Epithelial cell of esophagus (primary cell): Measurements from ENCODE around the gene TJP3.
A peak's percentile ranks its signal among the peaks of the same experiment; 100 is the strongest.

ENCODE experiments used
- DNase-seq: peaks from one replicate; pipeline ENCODE4 v3.0.0; 2010; ENCODE audit warnings: low read depth
- H3K4me3 ChIP-seq: 2 replicates; pipeline ENCODE4 v1.5.1; 2011; ENCODE audit warnings: mild to moderate bottlenecking, low read length, control low read depth
- TF ChIP-seq, protein P1 (sequence below): IDR thresholded peaks from 2 replicates; pipeline ENCODE4 v1.5.1; 2011; ENCODE audit warnings: low read depth, mild to moderate bottlenecking, low read length, control low read depth, inconsistent platforms; ENCODE audit not compliant: insufficient read depth; ENCODE audit errors: missing control alignments

Gene TJP3, protein sequence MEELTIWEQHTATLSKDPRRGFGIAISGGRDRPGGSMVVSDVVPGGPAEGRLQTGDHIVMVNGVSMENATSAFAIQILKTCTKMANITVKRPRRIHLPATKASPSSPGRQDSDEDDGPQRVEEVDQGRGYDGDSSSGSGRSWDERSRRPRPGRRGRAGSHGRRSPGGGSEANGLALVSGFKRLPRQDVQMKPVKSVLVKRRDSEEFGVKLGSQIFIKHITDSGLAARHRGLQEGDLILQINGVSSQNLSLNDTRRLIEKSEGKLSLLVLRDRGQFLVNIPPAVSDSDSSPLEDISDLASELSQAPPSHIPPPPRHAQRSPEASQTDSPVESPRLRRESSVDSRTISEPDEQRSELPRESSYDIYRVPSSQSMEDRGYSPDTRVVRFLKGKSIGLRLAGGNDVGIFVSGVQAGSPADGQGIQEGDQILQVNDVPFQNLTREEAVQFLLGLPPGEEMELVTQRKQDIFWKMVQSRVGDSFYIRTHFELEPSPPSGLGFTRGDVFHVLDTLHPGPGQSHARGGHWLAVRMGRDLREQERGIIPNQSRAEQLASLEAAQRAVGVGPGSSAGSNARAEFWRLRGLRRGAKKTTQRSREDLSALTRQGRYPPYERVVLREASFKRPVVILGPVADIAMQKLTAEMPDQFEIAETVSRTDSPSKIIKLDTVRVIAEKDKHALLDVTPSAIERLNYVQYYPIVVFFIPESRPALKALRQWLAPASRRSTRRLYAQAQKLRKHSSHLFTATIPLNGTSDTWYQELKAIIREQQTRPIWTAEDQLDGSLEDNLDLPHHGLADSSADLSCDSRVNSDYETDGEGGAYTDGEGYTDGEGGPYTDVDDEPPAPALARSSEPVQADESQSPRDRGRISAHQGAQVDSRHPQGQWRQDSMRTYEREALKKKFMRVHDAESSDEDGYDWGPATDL

DNA sequence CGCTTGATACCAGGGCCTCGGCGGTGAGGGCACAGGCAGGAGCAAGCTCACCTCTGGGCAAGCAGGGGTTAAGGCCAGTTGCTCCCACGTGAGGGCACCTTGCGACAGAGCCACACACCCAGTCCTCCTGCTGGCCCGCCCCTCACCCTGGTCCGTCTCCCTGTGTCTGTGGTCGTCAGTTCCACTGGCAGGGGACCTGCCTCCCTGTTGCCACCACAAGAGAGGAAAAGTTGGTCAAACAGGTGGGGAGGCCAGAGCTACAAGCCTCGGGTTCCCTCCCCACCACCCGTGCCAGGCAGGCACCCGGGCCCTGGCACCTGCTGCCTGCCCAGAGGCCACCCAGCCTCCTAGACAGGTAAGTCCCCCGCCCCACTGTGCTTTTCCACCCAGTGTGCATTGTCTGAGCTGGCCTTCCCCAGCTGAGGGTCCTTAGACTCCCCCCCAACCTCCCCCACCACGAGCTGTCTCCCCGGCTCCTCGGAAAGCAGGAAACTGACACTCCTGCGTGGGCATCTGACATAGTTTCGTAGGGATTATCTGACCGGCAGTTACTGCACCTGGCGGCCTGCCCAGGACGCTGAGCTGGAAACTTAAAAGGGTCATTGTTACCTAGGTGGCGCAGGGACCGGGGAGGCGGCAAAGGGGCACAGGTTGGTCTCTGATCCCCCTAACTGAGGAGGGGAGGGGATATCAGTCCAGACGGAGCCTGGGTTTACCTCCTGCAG is at the start of gene TJP3:
Gene TJP3, plus strand, starts transcription at position 178 of the 725 bp plus-strand sequence. CDS start 20,049 bp downstream, outside the sequence.
- TF ChIP-seq, protein P1, sequence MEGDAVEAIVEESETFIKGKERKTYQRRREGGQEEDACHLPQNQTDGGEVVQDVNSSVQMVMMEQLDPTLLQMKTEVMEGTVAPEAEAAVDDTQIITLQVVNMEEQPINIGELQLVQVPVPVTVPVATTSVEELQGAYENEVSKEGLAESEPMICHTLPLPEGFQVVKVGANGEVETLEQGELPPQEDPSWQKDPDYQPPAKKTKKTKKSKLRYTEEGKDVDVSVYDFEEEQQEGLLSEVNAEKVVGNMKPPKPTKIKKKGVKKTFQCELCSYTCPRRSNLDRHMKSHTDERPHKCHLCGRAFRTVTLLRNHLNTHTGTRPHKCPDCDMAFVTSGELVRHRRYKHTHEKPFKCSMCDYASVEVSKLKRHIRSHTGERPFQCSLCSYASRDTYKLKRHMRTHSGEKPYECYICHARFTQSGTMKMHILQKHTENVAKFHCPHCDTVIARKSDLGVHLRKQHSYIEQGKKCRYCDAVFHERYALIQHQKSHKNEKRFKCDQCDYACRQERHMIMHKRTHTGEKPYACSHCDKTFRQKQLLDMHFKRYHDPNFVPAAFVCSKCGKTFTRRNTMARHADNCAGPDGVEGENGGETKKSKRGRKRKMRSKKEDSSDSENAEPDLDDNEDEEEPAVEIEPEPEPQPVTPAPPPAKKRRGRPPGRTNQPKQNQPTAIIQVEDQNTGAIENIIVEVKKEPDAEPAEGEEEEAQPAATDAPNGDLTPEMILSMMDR = no peak
- peak; percentile 39 for DNase-seq
- no peak within 1 kb of the TSS for H3K4me3 ChIP-seq

DNA sequence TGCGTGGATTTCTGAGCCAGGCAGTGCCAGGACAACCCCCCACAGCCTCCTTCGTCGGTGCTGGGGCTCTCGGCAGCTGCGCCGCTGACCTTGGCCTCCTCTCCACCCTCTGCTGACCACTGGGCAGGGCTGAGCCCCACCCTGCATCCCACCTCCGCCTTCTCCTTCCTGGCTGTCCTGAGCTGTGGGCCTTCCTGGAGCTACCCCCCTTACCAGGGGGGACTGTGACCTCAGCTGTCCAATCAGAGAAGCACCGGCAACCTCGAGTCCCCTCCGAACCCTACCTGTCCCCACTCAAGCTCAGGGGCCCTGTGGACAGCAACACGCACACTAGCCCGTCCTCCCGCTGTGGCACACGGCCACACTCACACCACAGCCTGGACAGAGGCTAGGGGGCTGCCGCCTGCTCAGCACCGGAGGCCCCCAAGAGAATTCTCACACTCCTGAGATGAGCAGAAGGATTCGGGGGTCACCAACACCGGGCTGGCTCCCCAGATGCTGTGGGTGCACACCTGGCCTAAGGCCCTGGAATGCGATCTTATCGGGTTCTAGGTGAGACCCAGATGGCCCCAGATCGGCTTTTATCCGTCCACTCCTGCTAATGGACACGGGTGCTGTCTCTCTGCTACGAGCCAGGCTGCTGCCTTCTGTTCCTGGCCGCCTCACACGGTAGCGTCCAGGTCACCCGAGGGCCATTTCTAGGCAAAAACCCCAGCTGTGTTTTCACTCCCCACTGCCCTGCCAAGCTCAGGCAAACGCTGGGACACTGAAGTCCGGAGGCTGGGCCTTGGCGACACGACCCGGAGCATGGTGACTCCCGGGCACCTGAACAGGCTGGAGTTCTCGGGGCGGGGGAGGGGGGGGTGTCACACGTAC is 49.1 kb upstream of the TJP3 start:
- TF ChIP-seq, protein P1 = no peak
- no peak for DNase-seq
- no peak overlapping the region for H3K4me3 ChIP-seq

DNA sequence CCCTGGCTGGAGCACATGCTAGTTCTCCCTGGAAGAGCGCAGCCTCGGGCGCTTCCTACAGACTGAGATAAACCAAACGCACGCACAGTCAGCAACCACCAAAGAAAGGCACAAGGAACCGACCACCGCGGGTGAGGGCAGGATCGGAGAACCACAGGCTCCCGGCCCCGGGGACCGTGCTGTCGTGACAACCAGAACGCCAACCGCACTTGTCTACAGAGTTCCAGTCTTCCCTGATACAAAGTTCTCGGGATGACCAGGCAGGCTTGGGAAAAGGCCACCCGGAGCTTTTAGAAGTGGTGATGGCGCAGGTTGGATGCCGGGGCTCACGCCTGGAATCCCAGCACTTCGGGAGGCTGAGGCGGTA is 48.5 kb upstream of the TJP3 start:
- H3K4me3 ChIP-seq = no peak overlapping the region
- TF ChIP-seq, protein P1 = no peak
- DNase-seq = no peak

DNA sequence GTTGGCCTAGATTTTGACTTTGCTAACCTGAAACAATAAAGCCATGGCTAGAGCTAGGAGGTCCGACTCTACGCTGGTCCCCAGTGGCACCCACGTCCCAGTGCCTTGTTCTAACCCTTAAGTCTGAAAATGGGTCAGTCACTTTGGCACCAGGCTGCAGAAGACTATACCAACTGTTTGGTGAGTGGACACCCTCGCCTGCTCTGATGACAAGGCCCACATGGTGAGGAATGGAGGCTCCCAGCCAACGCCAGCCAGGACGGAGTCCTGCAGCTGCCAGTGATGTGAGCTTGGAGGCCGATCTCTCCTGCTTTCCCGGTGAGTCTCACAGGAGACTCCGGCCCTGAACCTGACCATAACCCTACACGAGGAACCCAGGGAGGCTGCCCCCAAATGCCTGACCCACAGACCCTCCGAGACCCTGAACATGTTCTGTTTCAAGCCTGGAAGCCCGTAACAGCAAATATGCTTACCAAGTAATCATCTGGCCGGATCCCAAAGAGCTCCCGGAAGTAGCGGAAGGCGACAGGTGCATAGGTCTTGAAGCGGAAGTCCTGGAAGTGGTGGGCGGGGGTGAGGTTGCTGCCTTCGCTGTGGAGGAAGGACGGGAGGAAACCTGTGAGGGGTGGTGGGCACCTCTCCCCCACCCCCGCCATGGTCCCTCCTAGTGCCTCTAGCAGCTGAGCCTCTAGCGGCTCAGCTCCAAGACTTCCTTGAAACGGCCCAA is 47.5 kb upstream of the TJP3 start:
- no peak for DNase-seq
- TF ChIP-seq, protein P1 = no peak
- no peak overlapping the region for H3K4me3 ChIP-seq

DNA sequence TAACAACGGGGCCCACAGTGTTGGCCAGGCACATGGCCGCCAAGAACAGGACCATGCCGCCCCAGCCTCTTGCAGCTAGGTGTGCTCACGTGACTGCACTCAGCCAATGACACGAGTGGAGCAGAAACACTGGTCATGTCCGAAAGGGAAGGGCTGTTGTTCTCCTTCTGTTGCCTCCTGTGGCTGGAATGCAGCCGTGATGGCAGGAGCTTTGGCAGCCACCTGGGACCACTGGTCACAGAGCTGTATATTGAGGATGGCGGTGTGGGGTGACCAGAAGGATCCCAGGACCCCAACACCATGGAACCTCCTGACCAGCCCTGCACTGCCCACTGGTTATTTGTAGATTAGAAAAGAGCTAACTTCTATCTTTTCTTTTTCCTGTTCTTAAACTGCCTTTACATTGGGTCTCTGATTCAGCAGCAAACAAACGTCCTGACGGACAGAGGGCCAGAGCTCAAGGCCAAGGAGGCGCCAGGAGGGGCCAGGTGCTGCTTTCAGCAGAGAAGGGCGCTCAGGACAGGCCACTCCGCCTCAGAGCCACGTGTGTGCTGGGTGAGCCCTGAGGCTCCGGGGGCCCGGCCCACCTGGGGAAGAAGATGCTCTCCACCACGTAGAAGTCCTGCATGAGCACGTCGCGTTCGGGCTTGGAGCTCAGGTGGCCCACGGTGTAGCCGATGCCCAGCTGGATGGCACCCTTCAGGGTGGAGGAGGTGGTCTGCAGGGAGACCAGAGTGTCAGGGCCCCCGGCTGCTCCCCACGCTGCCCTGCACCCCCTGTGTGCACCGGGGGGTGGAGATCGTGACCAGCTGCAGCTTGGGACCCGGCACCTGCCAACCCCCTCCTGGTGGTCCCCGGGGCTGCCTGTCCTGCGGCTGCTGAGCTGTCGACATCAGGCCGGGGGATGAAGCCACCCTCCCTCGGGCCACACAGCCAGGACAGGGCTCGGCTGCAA is 46.6 kb upstream of the TJP3 start:
- no peak for DNase-seq
- TF ChIP-seq, protein P1 = no peak
- H3K4me3 ChIP-seq = no peak overlapping the region
